GM18508 (cell line): ENCODE measurements around the gene PCSK5.
"Not testable (repeated sequence)": the region's sequence is repeated elsewhere in the genome, so short reads cannot be mapped to it uniquely, and the experiment has no call there.

Experiments used
- ATAC-seq: cut with Tn5 transposase; IDR thresholded peaks from one replicate; pipeline ENCODE4 v1.9.1; 2021; ENCODE audit warnings: moderate number of reproducible peaks; ENCODE audit not compliant: insufficient read depth, unreplicated experiment

Gene PCSK5

DNA sequence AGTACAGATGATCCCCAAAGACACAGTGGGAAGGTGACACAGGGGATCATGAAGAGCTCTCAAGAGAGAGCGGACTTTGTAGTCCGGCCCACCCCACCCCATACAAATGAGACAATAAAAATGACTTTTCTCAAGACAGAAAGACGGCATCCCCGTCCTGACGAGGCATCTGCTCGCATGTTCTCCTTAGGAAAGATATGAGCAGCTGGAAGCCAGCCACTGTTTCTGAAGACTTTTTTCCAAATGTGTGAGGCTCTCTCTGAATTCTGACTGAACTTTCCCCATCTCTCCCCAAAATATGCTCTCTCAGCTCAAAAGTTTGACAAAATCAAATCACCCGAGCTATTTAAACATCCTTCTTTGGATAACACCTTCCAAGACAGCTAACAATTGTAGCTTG lies 398.6 kb downstream of the PCSK5 start:
- no peak for ATAC-seq

DNA sequence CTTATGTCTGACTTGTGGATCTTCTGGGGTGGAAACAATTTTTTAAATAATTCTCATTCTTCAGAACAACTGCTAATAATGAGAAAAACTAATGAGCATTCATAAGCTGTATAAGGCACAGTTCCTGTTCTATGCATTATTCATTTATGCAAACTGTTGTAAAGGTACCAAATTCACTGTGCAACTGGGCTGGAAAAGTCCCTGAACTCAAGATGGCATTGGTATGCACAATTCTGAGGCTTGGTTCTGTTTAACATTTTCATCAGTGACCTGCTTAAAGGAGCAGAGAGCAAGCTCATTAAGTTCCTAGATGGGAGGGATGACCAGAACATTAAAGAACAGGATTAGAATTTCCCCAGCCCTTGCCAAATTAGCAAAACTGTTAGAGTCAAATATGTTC lies 399.2 kb downstream of the PCSK5 start:
- no peak for ATAC-seq

GRCh38 chr9:76290555-76290954 lies 400.1 kb downstream of the PCSK5 start:
- ATAC-seq, result no peak

- no peak for ATAC-seq
Measured at GRCh38 chr9:76292246-76292645, 401.8 kb downstream of the PCSK5 start.

- no peak for ATAC-seq
Measured at GRCh38 chr9:76292658-76293057, 402.2 kb downstream of the PCSK5 start.

DNA sequence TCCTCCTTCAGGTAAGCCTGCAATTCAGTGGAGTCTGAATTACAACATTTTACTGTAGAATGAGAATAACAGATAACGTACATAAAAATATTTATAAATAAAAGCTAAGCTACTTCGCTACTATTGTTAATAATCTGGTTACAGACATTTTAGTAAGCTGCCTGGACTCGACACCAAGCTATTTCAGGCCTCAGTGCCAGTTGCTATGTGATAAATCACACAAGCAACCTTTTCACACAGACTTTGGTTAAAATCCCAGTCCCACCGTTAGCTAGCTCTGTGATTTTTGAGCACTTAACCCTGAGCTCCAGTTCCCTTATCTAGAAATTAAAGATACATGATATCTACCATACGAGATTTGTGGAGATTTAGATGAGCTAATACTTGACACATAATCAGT lies 403.8 kb downstream of the PCSK5 start:
- no peak for ATAC-seq

DNA sequence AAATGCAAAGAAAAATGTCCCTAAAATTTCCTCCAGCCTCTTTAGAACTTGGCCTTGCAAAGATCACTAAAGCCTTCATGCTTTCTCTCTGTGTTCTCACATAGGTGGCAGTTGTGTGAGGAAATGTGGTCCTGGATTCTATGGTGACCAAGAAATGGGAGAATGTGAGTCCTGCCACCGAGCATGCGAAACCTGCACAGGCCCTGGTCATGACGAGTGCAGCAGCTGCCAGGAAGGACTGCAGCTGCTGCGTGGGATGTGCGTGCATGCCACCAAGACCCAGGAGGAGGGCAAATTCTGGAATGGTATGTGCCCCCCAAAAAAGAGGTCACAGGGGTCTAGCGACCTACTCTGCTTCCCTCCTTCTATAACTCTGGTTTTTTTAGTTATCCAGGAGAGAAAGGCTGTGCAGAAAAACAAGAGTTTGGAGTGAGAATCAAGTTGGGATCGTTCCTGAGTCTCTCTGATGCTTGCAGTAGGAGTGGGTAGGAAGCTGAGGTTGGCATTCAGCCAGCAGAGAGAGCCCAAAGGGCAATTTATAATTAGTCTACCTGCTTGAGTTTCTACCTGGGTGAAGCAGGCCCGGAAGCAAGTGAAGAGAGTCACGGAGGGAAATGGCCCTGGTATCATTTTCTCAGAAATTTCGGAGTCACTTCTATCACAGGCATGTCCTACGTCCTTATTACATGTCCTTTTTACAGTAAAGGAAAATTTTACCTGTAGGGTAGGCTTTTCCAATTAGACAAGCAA lies 406.3 kb downstream of the PCSK5 start:
- no peak for ATAC-seq

DNA sequence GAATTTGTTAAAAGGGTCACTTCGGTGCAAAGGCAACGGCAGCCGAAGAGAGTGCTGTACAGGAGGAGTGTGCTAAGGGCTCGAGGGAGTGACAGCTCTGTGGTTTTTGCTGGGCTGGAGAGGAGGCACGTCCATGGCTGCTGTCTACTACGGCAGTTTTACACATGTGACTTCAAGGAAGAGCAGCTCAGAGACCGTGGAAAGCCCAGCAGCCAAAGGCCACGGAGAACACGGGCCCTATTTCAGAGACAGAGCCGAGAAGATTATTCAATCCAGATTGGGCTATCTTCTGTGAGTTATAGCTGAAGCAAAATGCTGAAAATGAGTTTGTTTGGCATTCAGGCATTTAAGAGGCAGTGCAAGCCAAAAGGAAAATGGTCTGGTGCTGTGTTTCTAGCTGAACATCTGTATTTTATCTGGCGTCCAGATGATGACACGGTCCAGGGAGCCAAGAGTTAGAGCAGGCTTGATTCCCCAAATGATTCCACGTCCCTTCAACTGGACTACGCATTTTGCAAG lies 407.3 kb downstream of the PCSK5 start:
- ATAC-seq, result no peak

DNA sequence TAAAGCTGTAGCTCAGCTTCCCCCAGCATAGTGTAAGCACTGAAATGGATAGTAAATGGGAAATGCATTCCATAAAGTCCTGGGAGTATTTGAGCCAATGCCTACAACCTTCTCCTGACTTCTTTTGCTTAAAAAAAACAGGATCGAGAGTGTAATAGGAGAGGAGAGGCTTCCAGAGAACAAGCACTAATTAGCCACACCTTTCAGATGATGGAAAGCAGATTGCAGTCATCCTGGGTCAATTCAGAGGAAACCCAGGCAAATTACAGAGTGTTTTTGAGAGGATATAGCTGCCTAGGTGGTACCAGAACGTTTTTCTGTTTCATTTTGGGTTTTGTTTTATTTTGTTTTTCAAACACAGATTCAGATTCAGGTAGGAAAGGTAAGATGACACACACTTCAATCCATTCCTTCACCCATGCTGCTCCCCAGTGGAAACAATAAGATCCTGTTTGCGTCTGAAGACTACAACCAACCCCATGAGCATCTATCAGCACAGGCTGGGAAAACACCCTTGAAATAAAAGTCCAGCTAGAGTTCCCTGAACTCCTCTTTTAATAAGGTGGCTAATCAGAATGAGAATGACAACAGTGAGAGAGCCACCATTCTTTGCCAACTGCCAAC lies 408.2 kb downstream of the PCSK5 start:
- ATAC-seq, result no peak

GRCh38 chr9:76302543-76302942 lies 412.1 kb downstream of the PCSK5 start:
- ATAC-seq, result no peak

DNA sequence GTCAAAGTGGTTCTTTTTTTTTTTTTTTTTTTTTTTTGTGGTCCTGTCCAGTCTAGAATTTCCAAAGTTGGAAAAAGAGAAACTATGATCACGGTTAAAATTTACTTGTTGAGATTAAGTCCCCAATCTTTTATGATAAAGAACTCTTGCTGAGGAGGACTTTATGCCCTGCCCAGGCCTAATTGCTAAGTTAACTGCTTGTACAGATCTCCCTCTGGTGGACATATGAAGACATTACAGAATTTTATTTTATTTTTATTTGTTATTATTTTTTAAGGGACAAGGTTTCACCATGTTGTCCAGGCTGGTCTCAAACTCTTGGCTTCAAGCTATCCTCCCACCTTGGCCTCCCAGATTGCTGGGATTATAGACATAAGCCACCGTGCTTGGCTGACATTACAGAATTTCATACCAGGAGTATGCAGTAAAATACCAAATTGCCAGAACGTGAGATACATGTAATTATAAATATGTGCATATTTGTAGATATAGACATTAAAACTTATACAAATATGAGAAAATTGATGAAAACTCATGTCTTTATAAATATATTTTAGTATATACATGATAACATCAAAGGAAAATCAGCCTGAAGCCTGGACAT lies 412.6 kb downstream of the PCSK5 start:
- no peak for ATAC-seq

DNA sequence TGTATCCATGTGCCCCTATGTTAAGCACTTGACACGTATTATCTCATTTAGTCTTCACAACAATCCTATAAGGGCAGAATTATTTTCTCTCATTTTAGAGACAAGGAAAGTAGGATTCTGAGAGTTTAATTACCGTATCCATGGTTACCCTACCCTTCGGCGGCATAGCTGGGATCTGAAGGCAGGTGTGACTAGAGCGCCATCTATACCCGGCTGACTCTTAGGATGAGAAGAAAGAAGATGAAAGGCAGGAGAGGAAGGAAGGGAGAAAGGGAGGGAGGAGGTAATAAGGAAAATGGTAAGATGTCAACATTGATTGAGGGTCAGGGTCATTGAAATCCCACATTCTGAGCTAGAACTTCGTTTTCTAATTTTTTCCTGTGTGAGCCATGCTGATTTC lies 416.6 kb downstream of the PCSK5 start:
- not testable (repeated sequence) for ATAC-seq

DNA sequence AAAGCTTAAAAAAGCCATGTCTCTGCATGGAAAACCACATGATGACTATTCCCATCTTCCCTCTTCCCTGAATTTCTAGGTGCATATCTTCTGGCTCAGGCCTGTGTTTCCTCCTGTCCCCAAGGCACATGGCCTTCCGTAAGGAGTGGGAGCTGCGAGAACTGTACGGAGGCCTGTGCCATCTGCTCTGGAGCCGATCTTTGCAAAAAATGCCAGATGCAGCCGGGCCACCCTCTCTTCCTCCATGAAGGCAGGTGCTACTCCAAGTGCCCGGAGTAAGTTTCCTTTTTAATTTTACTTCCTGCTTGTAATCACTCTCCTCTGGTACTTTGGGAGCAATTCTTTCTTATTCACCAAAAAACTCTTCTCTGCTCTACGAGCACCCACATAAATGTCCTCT lies 420.1 kb downstream of the PCSK5 start:
- ATAC-seq, result no peak

DNA sequence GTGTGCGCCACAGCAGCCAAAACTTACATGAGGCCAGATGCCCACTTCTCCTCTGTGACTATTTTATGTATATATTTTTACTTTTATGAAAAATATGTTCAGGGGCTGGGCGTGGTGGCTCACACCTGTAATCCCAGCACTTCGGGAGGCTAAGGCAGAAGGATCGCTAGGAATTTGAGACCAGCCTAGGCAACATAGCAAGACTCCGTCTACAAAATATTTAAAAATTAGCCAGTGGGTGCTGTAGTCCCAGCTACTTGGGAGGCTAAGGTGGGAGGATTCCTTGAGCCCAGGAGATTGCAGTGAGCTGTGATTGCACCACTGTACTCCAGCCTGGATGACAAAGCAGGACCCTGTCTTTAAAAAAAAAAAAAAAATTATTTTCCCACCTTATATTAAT lies 420.5 kb downstream of the PCSK5 start:
- ATAC-seq, result no peak

- ATAC-seq, result no peak
Measured at GRCh38 chr9:76311537-76311936, 421.1 kb downstream of the PCSK5 start.

DNA sequence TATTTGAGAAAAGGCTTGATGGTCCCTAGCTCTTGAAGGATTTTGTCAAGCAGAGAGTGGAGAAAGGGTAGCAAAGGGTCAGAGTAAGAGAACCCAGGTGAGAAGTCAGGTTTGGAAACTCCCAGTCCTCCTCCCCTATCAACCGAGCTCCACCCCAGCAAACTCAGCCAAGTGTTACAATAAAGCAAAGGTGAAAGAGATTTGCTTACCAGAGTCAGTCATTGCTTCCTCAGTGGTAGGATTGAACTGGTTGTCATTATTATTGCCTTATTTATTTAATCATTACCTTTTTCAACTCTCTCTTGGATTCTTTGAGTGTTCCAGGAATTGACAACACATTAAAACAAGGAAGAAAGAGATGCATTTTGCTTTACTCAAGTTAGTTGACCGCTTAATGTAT lies 423.3 kb downstream of the PCSK5 start:
- no peak for ATAC-seq

GRCh38 chr9:76314321-76314720 lies 423.8 kb downstream of the PCSK5 start:
- ATAC-seq, result no peak

GRCh38 chr9:76316069-76316468 lies 425.6 kb downstream of the PCSK5 start:
- ATAC-seq, result no peak

DNA sequence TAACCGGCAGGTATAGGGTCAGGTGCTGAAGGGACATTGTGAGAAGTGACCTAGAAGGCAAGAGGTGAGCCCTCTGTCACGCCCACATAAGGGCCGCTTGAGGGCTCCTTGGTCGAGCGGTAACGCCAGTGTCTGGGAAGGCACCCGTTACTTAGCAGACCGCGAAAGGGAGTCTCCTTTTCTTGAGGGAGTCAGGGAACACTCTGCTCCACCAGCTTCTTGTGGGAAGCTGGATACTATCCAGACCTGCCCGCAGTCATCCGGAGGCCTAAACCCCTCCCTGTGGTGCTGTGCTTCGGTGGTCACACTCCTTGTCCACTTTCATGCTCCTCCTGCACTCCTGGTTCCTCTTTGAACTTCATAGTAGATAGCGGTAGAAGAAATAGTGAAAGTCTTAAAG lies 429.0 kb downstream of the PCSK5 start:
- ATAC-seq, result not testable (repeated sequence)

DNA sequence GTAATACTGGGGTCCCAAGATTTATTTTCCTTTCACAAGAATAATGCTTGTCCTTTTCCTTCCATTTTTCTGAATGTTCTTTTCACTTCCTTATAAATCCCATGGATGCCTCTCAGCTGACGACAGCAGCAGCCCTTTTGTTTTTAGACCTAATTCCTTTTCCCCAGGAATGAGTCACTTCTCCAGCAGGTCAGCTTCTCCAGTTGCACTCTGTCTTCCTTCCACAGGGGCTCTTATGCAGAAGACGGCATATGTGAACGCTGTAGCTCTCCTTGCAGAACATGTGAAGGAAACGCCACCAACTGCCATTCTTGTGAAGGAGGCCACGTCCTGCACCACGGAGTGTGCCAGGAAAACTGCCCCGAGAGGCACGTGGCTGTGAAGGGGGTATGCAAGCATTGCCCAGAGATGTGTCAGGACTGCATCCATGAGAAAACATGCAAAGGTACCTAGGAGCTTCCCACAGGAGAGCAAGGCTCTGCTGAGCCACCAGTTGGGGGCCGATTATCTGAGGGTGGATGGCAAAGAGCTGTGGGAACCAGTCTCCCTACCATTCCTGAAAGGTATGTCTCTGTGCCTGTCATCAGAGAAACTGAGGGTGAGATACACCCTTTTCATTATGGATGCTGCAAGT lies 430.8 kb downstream of the PCSK5 start:
- no peak for ATAC-seq

DNA sequence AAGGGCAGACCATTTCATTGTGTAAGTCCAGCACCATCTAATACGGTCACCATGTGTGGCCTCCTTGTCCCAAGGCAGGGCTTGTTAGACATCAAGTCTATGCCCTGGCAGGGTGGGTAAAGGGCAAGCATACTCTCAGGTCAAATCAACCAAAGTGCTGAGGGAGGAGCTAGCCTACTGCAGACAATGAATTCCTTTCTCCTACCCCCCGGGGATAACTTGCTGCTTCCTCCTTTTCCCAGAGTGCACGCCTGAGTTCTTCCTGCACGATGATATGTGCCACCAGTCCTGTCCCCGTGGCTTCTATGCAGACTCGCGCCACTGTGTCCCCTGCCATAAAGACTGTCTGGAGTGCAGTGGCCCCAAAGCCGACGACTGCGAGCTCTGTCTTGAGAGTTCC lies 432.3 kb downstream of the PCSK5 start:
- ATAC-seq, result no peak
